DOHH2 (cell line): Measurements from ENCODE around the gene TMEM44.

Source experiments
- H3F3A ChIP-seq: fragments of 200-600 bp; sonication (generic), shearing (Covaris generic); 2 replicates; pipeline ENCODE4 v1.6.0; 2016; ENCODE audit warnings: antibody characterized with exemption, mild to moderate bottlenecking; ENCODE audit not compliant: control insufficient read depth, insufficient read depth
- H3K27ac ChIP-seq: fragments of 200-600 bp; sonication (generic); 2 replicates; pipeline ENCODE4 v1.5.1; 2014; ENCODE audit warnings: low read depth, mild to moderate bottlenecking, low read length, moderate library complexity
- H3K27me3 ChIP-seq: fragments of 200-600 bp; sonication (generic); 2 replicates; pipeline ENCODE4 v1.6.1; 2014; ENCODE audit warnings: mild to moderate bottlenecking, low read length, mixed read lengths; ENCODE audit not compliant: control insufficient read depth
- H3K36me3 ChIP-seq: fragments of 200-600 bp; sonication (generic); 2 replicates; pipeline ENCODE4 v1.6.1; 2014; ENCODE audit warnings: mild to moderate bottlenecking, low read length, moderate library complexity, mixed read lengths; ENCODE audit not compliant: control insufficient read depth
- H3K4me1 ChIP-seq: fragments of 200-600 bp; sonication (generic); 2 replicates; pipeline ENCODE4 v1.6.1; 2014; ENCODE audit warnings: mild to moderate bottlenecking, low read length, mixed read lengths; ENCODE audit not compliant: control insufficient read depth
- H3K4me2 ChIP-seq: fragments of 200-600 bp; sonication (generic); 2 replicates; pipeline ENCODE4 v1.6.0; 2014; ENCODE audit warnings: mild to moderate bottlenecking, low read length, moderate library complexity
- H3K4me3 ChIP-seq: fragments of 200-600 bp; sonication (generic); 2 replicates; pipeline ENCODE4 v1.5.1; 2014; ENCODE audit warnings: mild to moderate bottlenecking, low read length, mixed read lengths
- H3K79me2 ChIP-seq: fragments of 200-600 bp; sonication (generic); 2 replicates; pipeline ENCODE4 v1.6.1; 2014; ENCODE audit warnings: mild to moderate bottlenecking, low read length, mixed read lengths; ENCODE audit not compliant: control insufficient read depth
- H3K9me2 ChIP-seq: fragments of 200-600 bp; sonication (generic); replicated peaks from 2 replicates; pipeline ENCODE4 v1.6.1; 2014; ENCODE audit warnings: mild to moderate bottlenecking, low read length, mixed read lengths; ENCODE audit not compliant: control insufficient read depth
- H3K9me3 ChIP-seq: fragments of 200-600 bp; sonication (generic); 2 replicates; pipeline ENCODE4 v1.6.1; 2014; ENCODE audit warnings: antibody characterized with exemption, low read length, mixed read lengths; ENCODE audit not compliant: control insufficient read depth, insufficient read depth
- H4K20me1 ChIP-seq: fragments of 200-600 bp; sonication (generic); 2 replicates; pipeline ENCODE4 v1.6.0; 2014; ENCODE audit warnings: low read depth, mild to moderate bottlenecking, antibody characterized with exemption, low read length, moderate library complexity; ENCODE audit not compliant: control insufficient read depth, insufficient read depth
- CTCF ChIP-seq: fragments of 200-600 bp; sonication (generic); IDR thresholded peaks from one replicate; pipeline ENCODE4 v1.5.1; 2014; ENCODE audit warnings: antibody characterized with exemption, mild to moderate bottlenecking, low read depth, low read length; ENCODE audit not compliant: poor library complexity, severe bottlenecking
- EZH2phosphoT487 ChIP-seq: fragments of 200-600 bp; sonication (generic); IDR thresholded peaks from 2 replicates; pipeline ENCODE4 v1.6.1; 2017; ENCODE audit warnings: borderline replicate concordance, mild to moderate bottlenecking, antibody characterized with exemption, low read length, moderate library complexity, mixed read lengths

The TMEM44 gene

DNA sequence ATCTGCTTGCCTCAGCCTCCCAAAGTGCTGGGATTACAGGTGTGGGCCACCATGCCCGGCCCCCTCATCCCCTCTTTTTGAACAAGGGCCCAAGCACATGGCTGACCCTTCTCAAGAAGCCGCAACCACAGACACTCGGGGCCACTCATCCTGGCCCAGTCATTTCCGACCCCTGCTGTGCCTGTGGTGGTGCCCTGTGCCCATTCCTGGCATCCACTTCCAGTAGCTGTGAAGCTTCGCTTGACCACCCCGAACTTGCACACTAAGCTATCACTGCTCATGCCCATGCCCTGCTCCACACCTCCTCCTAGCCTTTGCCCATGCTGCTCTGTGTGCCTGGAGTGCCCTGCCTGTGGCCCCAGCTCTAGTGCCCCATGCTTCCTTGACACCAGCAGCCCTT is 8.3 kb downstream of the TMEM44 start:
- TF ChIP-seq EZH2phosphoT487 (no peak), CTCF (no peak)
- Histone ChIP-seq H3K36me3 (no peaks in the 10 kb centered on the region), H3K4me3 (no peak overlapping the region), H3K27ac (no peak overlapping the region), H3K4me1 (no peaks in the 10 kb centered on the region), H3K4me2 (no peak overlapping the region), H3K79me2 (no peaks in the 10 kb centered on the region), H3K9me2 (no peaks in the 10 kb centered on the region), H3F3A (no peaks in the 10 kb centered on the region), H3K9me3 (no peaks in the 10 kb centered on the region), H3K27me3 (no peaks in the 10 kb centered on the region), H4K20me1 (no peaks in the 10 kb centered on the region)

DNA sequence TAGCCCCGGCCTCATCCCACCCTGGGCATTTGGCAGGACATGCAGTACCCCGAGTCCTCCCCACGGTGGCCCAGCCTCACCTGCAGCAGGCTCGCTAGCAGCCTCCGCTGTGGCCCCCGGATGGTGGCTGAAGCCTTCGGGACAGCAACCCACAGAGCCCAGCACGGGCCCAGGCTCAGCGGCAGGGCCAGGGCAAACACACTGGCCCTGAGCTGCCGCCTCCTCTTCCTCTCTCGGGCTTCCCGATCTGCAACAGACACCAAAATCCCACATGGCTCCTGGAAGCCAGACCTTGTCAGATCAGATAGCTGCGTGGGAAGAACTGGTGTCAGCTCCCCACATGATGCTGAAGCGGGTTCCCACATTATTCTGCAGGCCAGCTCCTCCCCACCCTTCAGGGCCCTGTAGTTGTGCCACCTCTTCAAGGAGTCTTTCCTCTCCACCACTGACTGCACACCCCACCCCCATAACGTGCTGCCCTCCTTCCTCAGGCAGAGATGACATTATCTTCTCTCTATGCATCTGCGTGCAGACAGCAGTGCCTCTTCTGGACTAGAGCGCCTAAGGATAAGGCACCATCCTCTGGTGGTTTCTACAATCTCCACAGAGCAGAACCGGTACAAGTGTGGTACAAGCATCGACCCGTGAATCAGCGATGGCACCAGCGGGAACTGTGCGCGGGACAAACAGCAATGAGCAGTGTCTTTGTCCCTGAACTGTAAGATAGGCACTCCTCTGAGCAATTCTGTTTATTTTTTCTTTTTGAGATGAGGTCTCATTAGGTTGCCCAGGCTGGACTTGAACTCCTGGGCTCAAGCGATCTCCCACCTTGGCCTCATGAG is 9.5 kb downstream of the TMEM44 start:
- no peaks in the 10 kb centered on the region for H3K27me3 ChIP-seq
- H3F3A ChIP-seq: no peaks in the 10 kb centered on the region
- H3K4me2 ChIP-seq: no peak overlapping the region
- TF ChIP-seq CTCF: no peak
- no peaks in the 10 kb centered on the region for H3K79me2 ChIP-seq
- no peaks in the 10 kb centered on the region for H4K20me1 ChIP-seq
- no peaks in the 10 kb centered on the region for H3K9me2 ChIP-seq
- H3K27ac ChIP-seq: no peak overlapping the region
- no peaks in the 10 kb centered on the region for H3K9me3 ChIP-seq
- H3K4me1 ChIP-seq: no peaks in the 10 kb centered on the region
- no peak overlapping the region for H3K4me3 ChIP-seq
- H3K36me3 ChIP-seq: no peaks in the 10 kb centered on the region

DNA sequence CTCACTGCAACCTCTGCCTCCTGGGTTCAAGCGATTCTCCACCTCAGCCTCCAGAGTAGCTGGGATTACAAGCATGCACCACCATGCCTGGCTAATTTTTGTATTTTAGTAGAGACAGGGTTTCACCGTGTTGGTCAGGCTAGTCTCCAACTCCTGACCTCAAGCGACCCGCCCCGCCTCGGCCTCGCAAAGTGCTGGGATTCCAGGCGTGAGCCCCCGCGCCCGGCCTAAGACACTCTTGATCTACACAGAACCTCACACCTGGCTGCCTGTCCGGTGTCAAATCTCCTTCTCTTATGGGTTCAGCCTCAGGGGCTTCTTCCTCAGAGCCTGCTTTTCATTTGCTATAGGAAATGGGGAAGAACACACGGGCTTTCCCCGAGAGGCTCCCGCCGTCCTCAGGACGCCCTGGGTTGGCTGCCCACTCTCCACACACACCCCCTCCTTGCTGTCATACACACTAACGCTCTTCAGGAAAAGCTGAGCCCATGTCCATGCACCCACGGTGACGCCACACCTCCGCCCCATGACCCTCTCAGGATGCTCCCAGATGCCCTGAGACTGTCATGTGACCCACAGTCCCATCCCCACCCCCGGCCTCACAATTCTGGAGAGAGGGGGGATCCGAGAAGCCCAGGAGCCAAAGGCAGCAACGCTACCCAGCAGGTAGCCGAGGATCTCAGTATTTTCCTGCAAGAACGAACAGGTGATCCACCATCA is 10.4 kb downstream of the TMEM44 start:
- H3K27me3 ChIP-seq: no peaks in the 10 kb centered on the region
- no peaks in the 10 kb centered on the region for H3K4me1 ChIP-seq
- no peak overlapping the region for H3K4me2 ChIP-seq
- no peaks in the 10 kb centered on the region for H3K9me3 ChIP-seq
- no peaks in the 10 kb centered on the region for H3K79me2 ChIP-seq
- no peaks in the 10 kb centered on the region for H4K20me1 ChIP-seq
- no peak overlapping the region for H3K4me3 ChIP-seq
- no peak for TF ChIP-seq CTCF
- no peak for TF ChIP-seq EZH2phosphoT487
- no peaks in the 10 kb centered on the region for H3K36me3 ChIP-seq
- H3K9me2 ChIP-seq: no peaks in the 10 kb centered on the region
- no peaks in the 10 kb centered on the region for H3F3A ChIP-seq
- H3K27ac ChIP-seq: no peak overlapping the region
